Gastroesophageal sphincter (tissue), 4 donors: ENCODE results near the gene SSTR4. TPM values are rescaled to one million over a fixed set of nuclear protein-coding genes. Genes with fewer than 3 reads are reported as not detected.
"Not testable (repeated sequence)": the region's sequence is repeated elsewhere in the genome, so short reads cannot be mapped to it uniquely, and the experiment has no call there.

Source experiments
- ATAC-seq: fragments of 150-250 bp; one replicate; pipeline ENCODE4 v1.9.1; 2016; ENCODE audit warnings: mild to moderate bottlenecking, moderate library complexity
- H3K27ac ChIP-seq, 4 donors: fragments of 200-600 bp; sonication (generic) in 3 of 4; 1 replicate in 3 of 4; 2 replicates in 1 of 4; pipeline ENCODE4 v1.5.1; 2016 to 2019
- H3K27me3 ChIP-seq: fragments of 200-600 bp; sonication (generic); one replicate; pipeline ENCODE4 v1.5.1; 2019
- H3K36me3 ChIP-seq, 2 donors: fragments of 200-600 bp; sonication (generic); one replicate each; pipeline ENCODE4 v1.5.1; 2019; ENCODE audit warnings: control low read depth in 1 of 2
- H3K4me1 ChIP-seq, 3 donors: fragments of 200-600 bp; sonication (generic); 1 replicate in 2 of 3; 2 replicates in 1 of 3; pipeline ENCODE4 v1.5.1; 2016 to 2019; ENCODE audit warnings: control low read depth in 2 of 3
- H3K4me3 ChIP-seq, 2 donors: fragments of 200-600 bp; sonication (generic); one replicate each; pipeline ENCODE4 v1.5.1; 2019; ENCODE audit warnings: mild to moderate bottlenecking in 1 of 2, moderate library complexity in 1 of 2
- H3K9me3 ChIP-seq, 3 donors: fragments of 200-600 bp; sonication (generic); one replicate each; pipeline ENCODE4 v1.5.1; 2017 to 2019; ENCODE audit warnings: control low read depth in 2 of 3
- EP300 ChIP-seq: sonication (generic); formaldehyde crosslinking; IDR thresholded peaks from one replicate; pipeline ENCODE4 v1.6.1; 2017; ENCODE audit warnings: antibody characterized with exemption, mild to moderate bottlenecking
- POLR2A ChIP-seq, 2 donors: fragments of 450-650 bp; IDR thresholded peaks; one replicate each; pipeline ENCODE4 v1.6.1; 2017; ENCODE audit warnings: antibody characterized with exemption in 2 of 2, mild to moderate bottlenecking in 2 of 2, moderate library complexity in 1 of 2
- POLR2AphosphoS5 ChIP-seq: sonication (generic); formaldehyde crosslinking; IDR thresholded peaks from one replicate; pipeline ENCODE4 v1.6.1; 2017; ENCODE audit warnings: antibody characterized with exemption
- WGBS, 2 donors: methylation state at CpG; one replicate each; pipeline ENCODE4 v1.1.5; 2018; ENCODE audit warnings: low coverage in 1 of 2; 5-methylcytosine and 5-hydroxymethylcytosine counted together
- total RNA-seq, 4 donors: library from RNA; depleted of rRNA; stranded (reverse); fragments of >200 nt; gene quantifications; one replicate each; pipeline ENCODE4 v1.1.0, GENCODE V29; 2016
- TF ChIP-seq, protein P1 (sequence below), 4 experiments: fragments of 200-600 bp in 2 of 4; fragments of 450-650 bp in 2 of 4; sonication (generic) in 1 of 4; IDR thresholded peaks; one replicate each; pipeline ENCODE4 v1.5.1; 2017 to 2019; ENCODE audit warnings: antibody characterized with exemption in 4 of 4, mild to moderate bottlenecking in 2 of 4, moderate library complexity in 2 of 4

Gene SSTR4
- total RNA-seq, 4 donors from 2014 or later = 0.58 TPM; not detected in 3

DNA sequence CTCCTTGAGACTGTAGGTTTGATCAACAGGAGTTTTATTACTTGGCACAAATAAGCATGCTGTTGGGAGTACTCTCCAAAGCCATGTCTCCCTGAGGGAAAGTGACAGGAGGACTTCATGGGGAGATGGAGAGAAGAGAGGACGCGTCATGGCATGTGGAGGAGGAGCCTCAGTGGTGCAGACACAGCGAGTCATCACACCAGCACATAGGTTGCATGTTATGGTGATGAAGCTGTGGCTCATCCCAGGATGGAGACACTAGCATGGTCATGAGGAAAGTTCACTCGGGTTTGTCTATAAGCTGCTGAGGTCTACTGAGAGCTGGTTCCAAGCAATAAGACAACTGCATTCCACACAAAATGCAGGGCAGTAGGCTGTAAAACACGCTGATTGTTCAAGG is 13.2 kb upstream of the SSTR4 start:
- Histone ChIP-seq H3K27me3 (no peaks in the 10 kb centered on the region), H3K4me1 (no peaks in the 10 kb centered on the region), H3K9me3 (no peaks in the 10 kb centered on the region), H3K4me3 (no peak overlapping the region), H3K36me3 (no peaks in the 10 kb centered on the region), H3K27ac (no peak overlapping the region)
- TF ChIP-seq POLR2AphosphoS5 = no peak
- TF ChIP-seq EP300 = no peak
- no peak for TF ChIP-seq POLR2A (IDR thresholded peaks at IDR 0.05)
- TF ChIP-seq, protein P1, sequence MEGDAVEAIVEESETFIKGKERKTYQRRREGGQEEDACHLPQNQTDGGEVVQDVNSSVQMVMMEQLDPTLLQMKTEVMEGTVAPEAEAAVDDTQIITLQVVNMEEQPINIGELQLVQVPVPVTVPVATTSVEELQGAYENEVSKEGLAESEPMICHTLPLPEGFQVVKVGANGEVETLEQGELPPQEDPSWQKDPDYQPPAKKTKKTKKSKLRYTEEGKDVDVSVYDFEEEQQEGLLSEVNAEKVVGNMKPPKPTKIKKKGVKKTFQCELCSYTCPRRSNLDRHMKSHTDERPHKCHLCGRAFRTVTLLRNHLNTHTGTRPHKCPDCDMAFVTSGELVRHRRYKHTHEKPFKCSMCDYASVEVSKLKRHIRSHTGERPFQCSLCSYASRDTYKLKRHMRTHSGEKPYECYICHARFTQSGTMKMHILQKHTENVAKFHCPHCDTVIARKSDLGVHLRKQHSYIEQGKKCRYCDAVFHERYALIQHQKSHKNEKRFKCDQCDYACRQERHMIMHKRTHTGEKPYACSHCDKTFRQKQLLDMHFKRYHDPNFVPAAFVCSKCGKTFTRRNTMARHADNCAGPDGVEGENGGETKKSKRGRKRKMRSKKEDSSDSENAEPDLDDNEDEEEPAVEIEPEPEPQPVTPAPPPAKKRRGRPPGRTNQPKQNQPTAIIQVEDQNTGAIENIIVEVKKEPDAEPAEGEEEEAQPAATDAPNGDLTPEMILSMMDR (IDR thresholded peaks at IDR 0.05) = no peak
- ATAC-seq = no peak
- WGBS, 2 donors = 86 to 98% methylated on average over 5 of the region's 5 CpGs

- H3K9me3 ChIP-seq = no peaks in the 10 kb centered on the region
- no peak overlapping the region for H3K4me3 ChIP-seq
- 60 to 87% methylated on average over 4 of the region's 4 CpGs for WGBS, 2 donors
Observed at GRCh38 chr20:23022849-23023248, 12.3 kb upstream of the SSTR4 start.

GRCh38 chr20:23023621-23024177 is 11.4 kb upstream of the SSTR4 start:
- no peak for ATAC-seq
- Histone ChIP-seq H3K4me1 (no peaks in the 10 kb centered on the region), H3K4me3 (no peak overlapping the region), H3K27me3 (no peaks in the 10 kb centered on the region), H3K27ac (no peak overlapping the region), H3K36me3 (no peaks in the 10 kb centered on the region), H3K9me3 (no peaks in the 10 kb centered on the region)
- no peak for TF ChIP-seq POLR2AphosphoS5
- TF ChIP-seq, protein P1 (IDR thresholded peaks at IDR 0.05) = no peak
- TF ChIP-seq EP300 = no peak
- 92 to 95% methylated on average over 7 to 10 of the region's 10 CpGs for WGBS, 2 donors

More at GRCh38 chr20:23022849-23023248, 12.3 kb upstream of the SSTR4 start:
- Histone ChIP-seq H3K27ac (no peak overlapping the region), H3K27me3 (no peaks in the 10 kb centered on the region), H3K4me1 (no peaks in the 10 kb centered on the region), H3K36me3 (no peaks in the 10 kb centered on the region)
- no peak for ATAC-seq
- no peak for TF ChIP-seq POLR2AphosphoS5
- TF ChIP-seq, protein P1 (IDR thresholded peaks at IDR 0.05) = no peak
- TF ChIP-seq POLR2A (IDR thresholded peaks at IDR 0.05) = no peak
- no peak for TF ChIP-seq EP300

DNA sequence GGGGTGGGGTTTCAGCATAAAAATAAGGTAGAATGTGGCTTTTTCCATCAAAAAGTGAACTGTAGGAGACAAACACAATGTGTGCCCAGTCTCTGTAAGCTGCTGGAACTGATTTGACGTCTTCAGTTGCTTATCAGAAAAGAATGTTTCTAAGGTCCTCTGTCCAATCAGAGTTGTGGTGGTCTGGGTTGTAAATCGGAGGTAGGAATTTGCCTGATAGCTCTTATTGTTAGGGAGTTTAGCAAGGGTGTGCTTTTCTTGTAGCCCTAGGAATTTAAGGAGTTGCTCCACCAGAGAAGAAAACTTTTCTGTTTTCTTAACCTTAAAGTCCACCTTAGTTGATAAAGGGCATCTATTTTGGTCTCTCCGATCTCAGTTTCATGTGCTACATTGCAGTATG is 10.4 kb upstream of the SSTR4 start:
- no peak for TF ChIP-seq EP300
- no peak for TF ChIP-seq POLR2A (IDR thresholded peaks at IDR 0.05)
- TF ChIP-seq POLR2AphosphoS5 = no peak
- TF ChIP-seq, protein P1 (IDR thresholded peaks at IDR 0.05) = no peak
- 73 to 80% methylated on average over 3 of the region's 3 CpGs for WGBS, 2 donors
- H3K4me1 ChIP-seq = no peaks in the 10 kb centered on the region
- H3K27ac ChIP-seq = no peak overlapping the region
- H3K4me3 ChIP-seq = no peak overlapping the region
- no peaks in the 10 kb centered on the region for H3K27me3 ChIP-seq
- H3K9me3 ChIP-seq = no peaks in the 10 kb centered on the region
- H3K36me3 ChIP-seq = no peaks in the 10 kb centered on the region
- ATAC-seq = no peak

DNA sequence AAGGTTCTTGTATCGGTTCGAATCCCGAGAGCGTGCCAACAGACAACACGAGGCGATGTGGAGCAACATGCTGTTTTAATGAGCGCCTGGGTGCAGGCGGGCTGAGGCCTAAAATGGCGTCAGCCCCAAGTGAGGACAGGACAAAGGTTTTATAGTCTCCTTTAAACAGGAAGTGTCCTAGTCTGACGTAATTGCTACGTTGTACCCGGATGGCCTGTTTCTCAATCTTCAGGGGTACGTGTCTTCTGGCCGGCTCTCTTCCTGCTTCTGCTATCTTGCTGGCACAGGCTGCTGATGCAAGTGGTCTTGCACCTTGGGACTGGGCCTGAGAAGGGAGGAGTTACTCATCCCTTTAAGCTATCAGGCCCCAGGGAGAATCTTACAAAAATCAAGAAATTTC is 9.6 kb upstream of the SSTR4 start:
- H3K4me1 ChIP-seq, H3K4me3 ChIP-seq, H3K27me3 ChIP-seq, H3K27ac ChIP-seq, H3K36me3 ChIP-seq, ATAC-seq, H3K9me3 ChIP-seq: not testable (repeated sequence)
- WGBS, 2 donors = 83 to 95% methylated on average over 8 of the region's 14 CpGs
